SK-N-SH (cell line): ENCODE measurements around the gene ITGAE. TPM values are rescaled to one million over a fixed set of nuclear protein-coding genes. Genes with fewer than 3 reads are reported as not detected.

Source experiments
- CTCF ChIA-PET: fragments of 300-600, 350-600 bp; formaldehyde crosslinking; extraction: SDS; loops from one replicate; lab custom pipeline; 2021; lab: Yijun Ruan, JAX
- POLR2A ChIA-PET: fragments of 350-600 bp; sonication (Branson Sonifier 250); formaldehyde crosslinking; extraction: SDS; loops from one replicate; lab custom pipeline; 2020; ENCODE audit warnings: antibody characterized with exemption, inconsistent platforms; lab: Yijun Ruan, JAX
- DNase-seq: peaks from one replicate; pipeline ENCODE4 v3.0.0; 2012
- H2AFZ ChIP-seq: fragments of 200-600 bp; sonication (generic); 2 replicates; pipeline ENCODE4 v1.8.1; 2016; ENCODE audit warnings: antibody characterized with exemption, mild to moderate bottlenecking, low read depth
- H3F3A ChIP-seq: fragments of 200-600 bp; sonication (generic); replicated peaks from 2 replicates; pipeline ENCODE3; 2016; ENCODE audit warnings: antibody characterized with exemption, mild to moderate bottlenecking; ENCODE audit not compliant: insufficient read depth
- H3K27ac ChIP-seq, 2 experiments: fragments of 200-500 bp in 1 of 2; fragments of 200-600 bp in 1 of 2; sonication (Bioruptor generic) in 1 of 2; sonication (generic), shearing (Covaris generic) in 1 of 2; 2 replicates each; pipeline versions ENCODE4 v1.5.1 to v1.6.1; 2014 to 2016; ENCODE audit warnings: low read depth in 2 of 2, inconsistent platforms in 1 of 2, low read length in 1 of 2, mild to moderate bottlenecking in 1 of 2, mixed read lengths in 1 of 2
- H3K27me3 ChIP-seq: fragments of 200-600 bp; sonication (generic), shearing (Covaris generic); 2 replicates; pipeline ENCODE4 v1.6.1; 2016; ENCODE audit warnings: mixed run types; ENCODE audit not compliant: insufficient read depth
- H3K36me3 ChIP-seq, 2 experiments: fragments of 200-500 bp in 1 of 2; fragments of 200-600 bp in 1 of 2; sonication (Bioruptor generic) in 1 of 2; sonication (generic) in 1 of 2; replicated peaks in 1 of 2; 2 replicates each; pipeline versions ENCODE3 to v1.5.1; 2014 to 2016; ENCODE audit warnings: low read length in 1 of 2, mild to moderate bottlenecking in 1 of 2; ENCODE audit not compliant: insufficient read depth in 2 of 2, control insufficient read depth in 1 of 2
- H3K4me1 ChIP-seq, 2 experiments: fragments of 200-500 bp in 1 of 2; fragments of 200-600 bp in 1 of 2; sonication (Bioruptor generic) in 1 of 2; sonication (generic), shearing (Covaris generic) in 1 of 2; 2 replicates each; pipeline versions ENCODE4 v1.5.1 to v1.6.1; 2014 to 2016; ENCODE audit warnings: low read depth in 1 of 2, low read length in 1 of 2, mixed run types in 1 of 2; ENCODE audit not compliant: insufficient read depth in 2 of 2, control insufficient read depth in 1 of 2
- H3K4me2 ChIP-seq: fragments of 200-600 bp; sonication (generic), shearing (Covaris generic); 2 replicates; pipeline ENCODE4 v1.6.1; 2017; ENCODE audit warnings: mixed run types
- H3K4me3 ChIP-seq, 2 experiments: fragments of 200-500 bp in 1 of 2; fragments of 200-600 bp in 1 of 2; sonication (Bioruptor generic) in 1 of 2; sonication (generic), shearing (Covaris generic) in 1 of 2; 2 replicates each; pipeline versions ENCODE4 v1.5.1 to v1.8.1; 2014 to 2016; ENCODE audit warnings: low read depth in 2 of 2, inconsistent platforms in 1 of 2, low read length in 1 of 2, mild to moderate bottlenecking in 1 of 2, mixed read lengths in 1 of 2, moderate library complexity in 1 of 2
- H3K79me2 ChIP-seq: fragments of 200-600 bp; sonication (generic); 2 replicates; pipeline ENCODE4 v1.8.1; 2017; ENCODE audit warnings: mild to moderate bottlenecking; ENCODE audit not compliant: insufficient read depth
- H3K9ac ChIP-seq: fragments of 200-600 bp; sonication (generic); 2 replicates; pipeline ENCODE4 v1.6.1; 2017; ENCODE audit warnings: mixed run types
- H3K9me2 ChIP-seq: fragments of 200-600 bp; sonication (generic); 2 replicates; pipeline ENCODE4 v1.6.1; 2017; ENCODE audit warnings: mixed run types
- H3K9me3 ChIP-seq: fragments of 200-600 bp; sonication (generic); 2 replicates; pipeline ENCODE4 v1.6.1; 2017; ENCODE audit warnings: mixed run types, mild to moderate bottlenecking, moderate library complexity
- H4K20me1 ChIP-seq: fragments of 200-600 bp; sonication (generic); 2 replicates; pipeline ENCODE4 v1.6.1; 2017; ENCODE audit warnings: mild to moderate bottlenecking, mixed run types; ENCODE audit not compliant: insufficient read depth
- CHD2 ChIP-seq: fragments of 150-350 bp; IDR thresholded peaks from 2 replicates; pipeline ENCODE4 v1.6.1; 2018; ENCODE audit warnings: low read length; ENCODE audit not compliant: partially characterized antibody
- GABPA ChIP-seq: IDR thresholded peaks from 2 replicates; pipeline ENCODE4 v1.4.0; 2012; ENCODE audit warnings: low read depth, mild to moderate bottlenecking
- GATA2 ChIP-seq: sonication (generic); formaldehyde crosslinking; IDR thresholded peaks from 2 replicates; pipeline ENCODE4 v1.5.0; 2020; ENCODE audit warnings: mild to moderate bottlenecking, missing genetic modification reagents
- MAX ChIP-seq: IDR thresholded peaks from 2 replicates; pipeline ENCODE4 v1.4.0; 2012; ENCODE audit warnings: low read depth
- MEF2A ChIP-seq: IDR thresholded peaks from 2 replicates; pipeline ENCODE4 v1.4.0; 2012; ENCODE audit warnings: low read depth, borderline replicate concordance
- POLR2AphosphoS5 ChIP-seq: IDR thresholded peaks from 2 replicates; pipeline ENCODE4 v1.6.1; 2012; ENCODE audit warnings: low read depth, low read length
- RAD21 ChIP-seq: IDR thresholded peaks from 2 replicates; pipeline ENCODE4 v1.6.1; 2012; ENCODE audit warnings: mild to moderate bottlenecking, low read length
- RCOR1 ChIP-seq: fragments of 150-350 bp; IDR thresholded peaks from 2 replicates; pipeline ENCODE4 v1.6.1; 2017; ENCODE audit warnings: antibody characterized with exemption, low read length
- RFX5 ChIP-seq: IDR thresholded peaks from 2 replicates; pipeline ENCODE4 v1.6.1; 2012; ENCODE audit warnings: mild to moderate bottlenecking, improper control_type of control experiment, low read length
- SIN3A ChIP-seq: IDR thresholded peaks from 2 replicates; pipeline ENCODE4 v1.6.1; 2012; ENCODE audit warnings: low read depth, mild to moderate bottlenecking, low read length, moderate library complexity, borderline replicate concordance
- SMC3 ChIP-seq: IDR thresholded peaks from 2 replicates; pipeline ENCODE4 v1.6.1; 2012; ENCODE audit warnings: low read depth, low read length, improper control_type of control experiment
- WGBS: methylation state at CpG from one replicate; pipeline ENCODE4 v1.1.6; 2017; ENCODE audit warnings: low lambda C conversion rate; 5-methylcytosine and 5-hydroxymethylcytosine counted together
- polyA plus RNA-seq, 3 experiments: library from polyadenylated mRNA; depleted of rRNA; stranded (reverse); fragments of >200 nt; gene quantifications; 2 replicates each; pipeline ENCODE4 v1.2.3, GENCODE V29; 2012
- TF ChIP-seq, protein P1 (sequence below): IDR thresholded peaks from 2 replicates; pipeline ENCODE4 v1.6.1; 2012; ENCODE audit warnings: mild to moderate bottlenecking, low read depth, low read length, moderate library complexity
- TF ChIP-seq, protein P2 (sequence below): fragments of 150-350 bp; IDR thresholded peaks from 2 replicates; pipeline ENCODE4 v1.6.1; 2017; ENCODE audit warnings: antibody characterized with exemption, low read length, low read depth, borderline replicate concordance
- TF ChIP-seq, protein P3 (sequence below): fragments of 150-350 bp; IDR thresholded peaks from 2 replicates; pipeline ENCODE4 v1.6.1; 2016; ENCODE audit warnings: mild to moderate bottlenecking, low read depth, low read length

Gene ITGAE
- polyA plus RNA-seq, 1 of the 3 experiments (the other 2 are of a cell fraction), result 56.7 TPM

GRCh38 chr17:3723188-3723555 lies 77.8 kb downstream of the ITGAE start (continued):
- TF ChIP-seq, protein P1, sequence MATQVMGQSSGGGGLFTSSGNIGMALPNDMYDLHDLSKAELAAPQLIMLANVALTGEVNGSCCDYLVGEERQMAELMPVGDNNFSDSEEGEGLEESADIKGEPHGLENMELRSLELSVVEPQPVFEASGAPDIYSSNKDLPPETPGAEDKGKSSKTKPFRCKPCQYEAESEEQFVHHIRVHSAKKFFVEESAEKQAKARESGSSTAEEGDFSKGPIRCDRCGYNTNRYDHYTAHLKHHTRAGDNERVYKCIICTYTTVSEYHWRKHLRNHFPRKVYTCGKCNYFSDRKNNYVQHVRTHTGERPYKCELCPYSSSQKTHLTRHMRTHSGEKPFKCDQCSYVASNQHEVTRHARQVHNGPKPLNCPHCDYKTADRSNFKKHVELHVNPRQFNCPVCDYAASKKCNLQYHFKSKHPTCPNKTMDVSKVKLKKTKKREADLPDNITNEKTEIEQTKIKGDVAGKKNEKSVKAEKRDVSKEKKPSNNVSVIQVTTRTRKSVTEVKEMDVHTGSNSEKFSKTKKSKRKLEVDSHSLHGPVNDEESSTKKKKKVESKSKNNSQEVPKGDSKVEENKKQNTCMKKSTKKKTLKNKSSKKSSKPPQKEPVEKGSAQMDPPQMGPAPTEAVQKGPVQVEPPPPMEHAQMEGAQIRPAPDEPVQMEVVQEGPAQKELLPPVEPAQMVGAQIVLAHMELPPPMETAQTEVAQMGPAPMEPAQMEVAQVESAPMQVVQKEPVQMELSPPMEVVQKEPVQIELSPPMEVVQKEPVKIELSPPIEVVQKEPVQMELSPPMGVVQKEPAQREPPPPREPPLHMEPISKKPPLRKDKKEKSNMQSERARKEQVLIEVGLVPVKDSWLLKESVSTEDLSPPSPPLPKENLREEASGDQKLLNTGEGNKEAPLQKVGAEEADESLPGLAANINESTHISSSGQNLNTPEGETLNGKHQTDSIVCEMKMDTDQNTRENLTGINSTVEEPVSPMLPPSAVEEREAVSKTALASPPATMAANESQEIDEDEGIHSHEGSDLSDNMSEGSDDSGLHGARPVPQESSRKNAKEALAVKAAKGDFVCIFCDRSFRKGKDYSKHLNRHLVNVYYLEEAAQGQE, result no peak
- TF ChIP-seq, protein P2, sequence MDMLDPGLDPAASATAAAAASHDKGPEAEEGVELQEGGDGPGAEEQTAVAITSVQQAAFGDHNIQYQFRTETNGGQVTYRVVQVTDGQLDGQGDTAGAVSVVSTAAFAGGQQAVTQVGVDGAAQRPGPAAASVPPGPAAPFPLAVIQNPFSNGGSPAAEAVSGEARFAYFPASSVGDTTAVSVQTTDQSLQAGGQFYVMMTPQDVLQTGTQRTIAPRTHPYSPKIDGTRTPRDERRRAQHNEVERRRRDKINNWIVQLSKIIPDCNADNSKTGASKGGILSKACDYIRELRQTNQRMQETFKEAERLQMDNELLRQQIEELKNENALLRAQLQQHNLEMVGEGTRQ, result no peak
- no peak for TF ChIP-seq RFX5

- H2AFZ ChIP-seq, result peak overlapping the region; percentile 77
- DNase-seq, result no peak
- CTCF ChIA-PET, result interaction anchor here (0.7 to 8.2 kb wide), 9 partner anchors 13 to 674 kb away, joined by 3 to 97 read pairs (median 3); partner anchors contain the start of gene P2RX5
Measured at GRCh38 chr17:3722716-3723115, 78.3 kb downstream of the ITGAE start.

DNA sequence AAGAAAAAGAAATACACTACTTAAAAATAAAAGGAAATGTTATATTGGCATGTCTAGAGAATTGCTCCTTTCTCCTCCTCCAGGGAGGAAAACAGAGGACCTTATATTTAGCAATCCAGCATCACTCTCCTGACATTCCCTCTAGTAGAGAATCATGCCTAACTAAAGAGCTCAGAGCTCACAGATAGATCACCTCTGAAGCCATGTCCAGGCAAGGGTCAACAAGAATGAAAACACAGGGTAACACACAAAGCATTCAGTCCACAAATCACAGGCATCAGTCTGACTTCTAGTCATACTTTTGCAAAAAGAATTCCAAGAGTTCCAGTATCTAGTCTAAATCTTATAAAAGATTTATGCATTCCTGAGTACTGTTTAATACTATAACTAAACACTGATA lies 81.7 kb downstream of the ITGAE start:
- POLR2A ChIA-PET, result interaction anchor here (0.6 kb wide), 1 partner anchor 51 kb away, joined by 3 read pairs; no protein-coding TSS in a partner anchor

More at GRCh38 chr17:3722716-3723115, 78.3 kb downstream of the ITGAE start:
- Histone ChIP-seq H3F3A (peaks cover 12% of the 10 kb centered on the region), H3K4me1 (peaks cover 18% of the 10 kb centered on the region in 2 experiments; a peak in 3 of 4 replicates), H3K36me3 (peaks cover 15 to 28% of the 10 kb centered on the region in 2 experiments), H3K4me2 (peak overlapping the region; percentile 93), H3K27me3 (no peaks in the 10 kb centered on the region), H3K9ac (peak overlapping the region; percentile 85), H3K9me3 (no peaks in the 10 kb centered on the region), H3K27ac (peak overlapping the region; percentile 55 to 87; a peak in 3 of 4 replicates), H3K4me3 (peak overlapping the region; percentile 77 to 85), H4K20me1 (no peaks in the 10 kb centered on the region), H3K9me2 (no peaks in the 10 kb centered on the region), H3K79me2 (peaks cover 58% of the 10 kb centered on the region)
- POLR2A ChIA-PET, result interaction anchor here (0.9 to 1.5 kb wide), 2 partner anchors 15 to 123 kb away, joined by 3 read pairs; partner anchors contain the start of gene NCBP3
- WGBS, result 51% methylated on average over 6 of the region's 6 CpGs
- TF ChIP-seq CHD2 (no peak), MEF2A (no peak)

More for the DNA sequence above, 81.7 kb downstream of the ITGAE start:
- CTCF ChIA-PET, result interaction anchor here (1.7 to 2.2 kb wide), 2 partner anchors 15 to 18 kb away, joined by 4 to 7 read pairs; no protein-coding TSS in a partner anchor
- peaks cover 8 to 18% of the 10 kb centered on the region in 2 experiments; a peak in 3 of 4 replicates for H3K4me1 ChIP-seq
- H3F3A ChIP-seq, result peaks cover 12% of the 10 kb centered on the region
- no peak for DNase-seq
- TF ChIP-seq MAX, result no peak
- TF ChIP-seq CHD2, result no peak
- no peak for TF ChIP-seq GATA2 (CRISPR knock-in tag)
- TF ChIP-seq RAD21, result no peak
- no peak for TF ChIP-seq POLR2AphosphoS5
- no peak for TF ChIP-seq RCOR1
- TF ChIP-seq GABPA, result no peak
- no peak for TF ChIP-seq SMC3
- no peak for TF ChIP-seq RFX5
- TF ChIP-seq, protein P3, sequence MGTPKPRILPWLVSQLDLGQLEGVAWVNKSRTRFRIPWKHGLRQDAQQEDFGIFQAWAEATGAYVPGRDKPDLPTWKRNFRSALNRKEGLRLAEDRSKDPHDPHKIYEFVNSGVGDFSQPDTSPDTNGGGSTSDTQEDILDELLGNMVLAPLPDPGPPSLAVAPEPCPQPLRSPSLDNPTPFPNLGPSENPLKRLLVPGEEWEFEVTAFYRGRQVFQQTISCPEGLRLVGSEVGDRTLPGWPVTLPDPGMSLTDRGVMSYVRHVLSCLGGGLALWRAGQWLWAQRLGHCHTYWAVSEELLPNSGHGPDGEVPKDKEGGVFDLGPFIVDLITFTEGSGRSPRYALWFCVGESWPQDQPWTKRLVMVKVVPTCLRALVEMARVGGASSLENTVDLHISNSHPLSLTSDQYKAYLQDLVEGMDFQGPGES, result no peak
- no peak for TF ChIP-seq SIN3A
- H3K36me3 ChIP-seq, result peaks cover 42 to 47% of the 10 kb centered on the region in 2 experiments
- H2AFZ ChIP-seq, result no peak overlapping the region
- no peaks in the 10 kb centered on the region for H3K9me3 ChIP-seq
- no peaks in the 10 kb centered on the region for H4K20me1 ChIP-seq
- no peaks in the 10 kb centered on the region for H3K9me2 ChIP-seq
- H3K4me3 ChIP-seq, result no peak overlapping the region
- peak overlapping the region in 1 of 2 experiments; percentile 41; a peak in 2 of 4 replicates for H3K27ac ChIP-seq
- H3K27me3 ChIP-seq, result no peaks in the 10 kb centered on the region
- no peak overlapping the region for H3K9ac ChIP-seq
- 0 out of 2 replicates have a peak overlapping the region, but pooled peaks have one; percentile 38 for H3K4me2 ChIP-seq
- peaks cover 25% of the 10 kb centered on the region for H3K79me2 ChIP-seq
